OCI-M2 (cell line): ENCODE data around the gene BRMS1.
A peak's percentile ranks its signal among the peaks of the same experiment; 100 is the strongest.
"Not testable (repeated sequence)": the region's sequence is repeated elsewhere in the genome, so short reads cannot be mapped to it uniquely, and the experiment has no call there.

Experiments
- DNase-seq: peaks from one replicate; lab custom pipeline; 2025; ENCODE audit not compliant: unreplicated experiment; lab: John Stamatoyannopoulos, UW

The BRMS1 gene

DNA sequence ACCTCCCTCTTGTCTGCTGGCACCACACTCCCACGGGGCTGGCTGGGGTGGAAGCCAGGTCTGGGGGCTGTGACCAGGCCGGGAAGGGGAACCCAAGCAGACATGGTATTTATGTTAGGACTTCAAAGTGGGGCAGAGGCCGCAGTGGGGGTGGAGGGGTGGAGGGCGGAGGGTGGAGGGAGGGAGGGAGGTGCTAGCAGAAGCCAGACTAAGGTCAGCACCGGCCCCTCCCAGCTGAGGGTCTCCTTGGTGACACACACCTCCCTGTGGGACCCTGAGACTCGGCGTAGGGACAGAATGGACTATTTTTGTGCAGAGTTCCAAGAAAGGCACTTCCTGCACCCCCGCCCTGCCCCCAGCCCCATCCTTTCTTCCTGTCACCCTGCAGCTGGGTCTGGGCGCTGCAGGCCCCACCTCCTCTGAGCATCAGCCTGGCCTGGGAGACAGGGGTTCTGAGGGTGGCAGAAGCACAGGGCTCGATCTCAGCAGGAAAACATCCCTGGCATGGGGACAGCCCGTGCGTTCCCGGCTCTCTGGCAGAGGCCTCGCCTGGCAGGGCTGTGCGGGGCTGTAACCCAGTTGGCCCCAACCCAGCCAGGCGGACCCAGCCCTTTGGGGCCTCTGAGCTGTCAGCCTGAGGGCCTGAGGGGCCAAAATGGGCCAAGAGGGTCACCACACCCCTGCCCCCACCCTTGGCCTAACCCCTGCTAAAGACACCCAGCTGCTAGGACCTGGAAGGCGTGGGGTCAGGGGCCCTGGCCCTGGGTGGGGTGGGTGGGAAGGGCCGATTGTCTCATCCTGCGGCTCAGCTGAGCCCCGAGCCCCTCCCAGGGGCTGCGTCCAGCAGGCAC lies 18.4 kb downstream of the BRMS1 start:
- no peak for DNase-seq

- no peak for DNase-seq
These were observed 19.6 kb downstream of the BRMS1 start for GRCh38 chr11:66325263-66325671.

DNA sequence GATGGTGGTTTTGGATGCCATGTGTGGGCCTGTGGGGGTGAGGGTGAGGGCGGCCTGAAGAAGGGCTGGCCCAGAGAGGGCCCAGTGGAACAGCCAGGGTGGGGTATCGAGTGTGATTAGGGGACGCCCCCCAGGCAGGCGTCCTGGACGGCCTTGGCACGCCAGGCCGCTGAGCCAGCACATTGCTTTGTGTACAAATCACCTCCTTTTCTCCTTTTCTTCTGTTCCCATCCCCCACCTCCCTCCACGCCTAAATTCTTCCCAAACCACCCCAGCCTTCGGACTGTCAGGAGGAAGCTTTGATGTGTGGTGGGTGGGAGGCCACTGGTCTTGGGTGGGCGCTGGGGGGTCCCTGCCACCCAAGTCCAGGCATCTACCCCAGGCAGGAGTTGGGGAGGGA lies 20.2 kb downstream of the BRMS1 start:
- DNase-seq = no peak

GRCh38 chr11:66323684-66324083 lies 21.2 kb downstream of the BRMS1 start:
- DNase-seq = no peak

DNA sequence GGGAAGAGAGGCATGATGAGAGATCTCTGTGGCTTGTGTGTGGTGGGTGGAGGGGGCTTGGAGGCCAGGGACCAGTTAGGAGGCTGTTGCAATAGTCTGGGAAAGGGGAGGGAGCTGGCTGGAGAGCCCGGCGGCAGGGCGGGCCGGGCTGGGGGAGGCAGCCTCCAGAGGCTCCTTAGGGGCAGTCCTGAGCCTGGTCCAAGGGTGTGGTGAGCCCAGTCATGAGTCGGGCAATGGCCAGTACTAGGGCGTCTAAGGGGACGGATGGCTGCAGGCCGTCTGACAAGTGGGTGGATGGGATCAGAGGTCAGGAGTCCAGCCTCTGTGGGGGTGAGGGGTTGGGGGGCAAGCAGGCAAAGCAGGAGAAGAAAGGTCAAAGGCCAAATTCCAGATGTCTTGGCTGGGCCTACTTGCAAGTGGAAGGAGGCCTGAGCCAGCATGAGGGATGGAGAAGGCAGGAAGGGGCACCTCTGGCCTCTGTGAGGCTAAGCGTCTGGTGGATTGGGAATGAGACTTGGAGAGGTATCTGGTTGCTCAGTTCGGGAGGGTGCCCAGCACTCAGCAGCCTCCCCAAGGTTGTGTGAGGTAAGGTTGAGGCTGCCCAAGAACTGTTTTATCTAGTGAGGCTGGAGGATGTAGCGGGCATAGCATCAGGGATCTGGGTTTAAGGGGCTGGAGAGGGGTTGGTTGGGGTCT lies 22.0 kb downstream of the BRMS1 start:
- no peak for DNase-seq

DNA sequence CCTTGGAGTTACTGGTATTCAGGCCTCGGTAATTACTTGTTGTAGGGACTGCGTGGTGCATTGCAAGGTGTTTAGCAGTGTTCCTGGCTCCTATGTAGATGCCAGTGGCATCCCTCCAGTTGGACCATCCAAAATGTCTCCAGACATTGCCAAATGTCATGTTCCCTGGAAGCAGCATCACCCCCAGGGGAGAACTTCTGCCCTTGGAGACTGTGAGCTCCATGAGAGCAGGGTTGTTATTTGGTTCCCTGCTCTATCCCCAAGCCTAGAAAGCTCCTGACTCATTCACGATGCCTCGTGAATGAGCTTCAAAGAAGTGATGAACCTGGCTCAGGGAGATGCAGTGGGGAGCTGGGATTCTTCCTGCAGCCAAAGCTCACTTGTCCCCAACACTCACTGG lies 23.3 kb downstream of the BRMS1 start:
- no peak for DNase-seq

DNA sequence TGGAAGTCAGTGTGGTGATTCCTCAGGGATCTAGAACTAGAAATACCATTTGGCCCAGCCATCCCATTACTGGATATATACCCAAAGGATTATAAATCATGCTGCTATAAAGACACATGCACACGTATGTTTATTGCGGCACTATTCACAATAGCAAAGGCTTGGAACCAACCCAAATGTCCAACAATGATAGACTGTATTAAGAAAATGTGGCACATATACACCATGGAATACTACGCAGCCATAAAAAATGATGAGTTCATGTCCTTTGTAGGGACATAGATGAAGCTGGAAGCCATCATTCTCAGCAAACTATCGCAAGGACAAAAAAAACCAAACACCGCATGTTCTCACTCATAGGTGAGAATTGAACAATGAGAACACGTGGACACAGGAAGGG lies 24.2 kb downstream of the BRMS1 start:
- DNase-seq = not testable (repeated sequence)

- not testable (repeated sequence) for DNase-seq
These were observed 24.6 kb downstream of the BRMS1 start for GRCh38 chr11:66320289-66320688.

GRCh38 chr11:66318600-66318970 lies 26.3 kb downstream of the BRMS1 start:
- no peak for DNase-seq

DNA sequence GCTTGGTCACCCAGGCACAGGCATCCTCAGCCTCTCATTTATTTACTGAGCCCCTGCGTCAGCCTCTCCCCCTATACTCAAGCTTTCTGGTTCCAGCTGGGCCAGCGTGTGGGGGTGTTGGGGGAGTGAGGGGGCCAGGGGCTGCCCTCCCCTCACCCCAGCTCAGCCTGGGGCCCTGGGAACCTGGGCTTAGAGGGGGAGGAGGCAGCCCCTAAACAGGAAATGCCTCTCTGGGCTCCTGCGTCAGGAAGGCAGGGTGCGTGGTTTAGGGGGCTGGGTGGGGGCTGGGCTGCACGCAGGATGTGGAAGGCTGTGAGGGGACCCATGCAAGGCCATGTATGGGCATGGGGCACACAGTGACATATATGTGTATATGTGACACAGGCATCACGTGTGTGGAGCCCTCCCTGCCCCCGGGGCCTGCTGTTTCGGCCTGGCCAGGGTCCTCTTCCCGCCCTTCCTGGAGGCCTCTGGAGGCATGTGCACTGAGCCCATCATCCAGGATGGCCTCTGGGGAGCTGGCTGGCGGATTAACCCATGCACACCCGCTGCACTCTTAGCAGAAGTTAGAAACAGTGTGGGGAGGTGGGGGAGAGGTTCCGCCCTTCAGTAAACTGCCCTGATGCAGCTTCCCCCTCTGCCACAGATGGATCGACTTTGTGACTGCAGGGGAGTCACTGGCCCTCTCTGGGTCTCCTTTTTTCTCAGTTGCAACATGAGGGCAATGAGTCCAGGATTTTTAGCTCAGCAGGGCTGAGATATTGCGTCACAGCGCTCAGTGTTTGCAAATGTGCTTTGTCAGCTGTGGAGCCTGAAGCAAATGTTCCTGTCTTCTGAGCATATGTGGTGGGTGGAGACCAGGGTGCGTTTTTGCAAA lies 26.9 kb downstream of the BRMS1 start:
- no peak for DNase-seq

DNA sequence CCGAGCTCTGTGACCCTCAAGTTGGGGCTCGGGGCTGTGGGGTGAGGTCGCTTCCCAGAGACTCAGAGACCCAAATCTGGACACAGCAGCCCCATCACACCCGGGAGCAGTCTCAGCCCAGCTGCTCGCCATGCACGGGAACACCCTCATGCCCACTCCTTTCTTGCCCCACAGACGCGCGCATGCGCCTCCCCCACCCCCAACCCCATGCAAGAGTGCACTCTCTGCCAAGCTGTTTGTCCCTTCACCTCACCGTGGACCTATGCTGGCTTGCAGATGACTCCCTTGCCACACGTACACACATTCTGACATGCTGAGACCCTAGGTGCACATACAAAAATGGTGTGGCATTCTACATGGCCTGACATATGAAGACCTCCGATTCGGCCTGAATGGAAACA lies 27.6 kb downstream of the BRMS1 start:
- DNase-seq = no peak

DNA sequence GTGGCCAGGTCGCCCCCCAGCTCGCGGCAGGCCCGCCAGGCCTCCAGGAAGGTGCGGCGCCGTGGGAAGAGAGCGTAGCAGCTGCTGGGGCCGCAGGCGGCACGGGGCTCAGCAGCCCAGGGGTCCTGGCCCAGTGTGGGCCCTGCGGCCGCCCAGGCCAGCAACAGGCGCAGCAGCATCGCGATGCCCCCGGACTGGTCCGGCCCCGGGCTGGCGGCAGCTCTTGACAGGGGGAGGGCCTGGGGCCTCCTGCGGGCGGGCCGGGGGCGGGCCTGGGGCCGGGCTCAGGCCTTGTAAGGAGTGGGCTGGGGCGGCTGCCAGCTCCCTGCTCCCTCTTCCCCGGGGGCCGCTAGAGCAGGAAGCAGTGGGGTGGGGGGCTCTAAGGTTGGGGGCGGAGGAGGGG lies 28.1 kb downstream of the BRMS1 start, which contains the start of gene CD248:
CD248 (minus strand) TSS at position 196 of the 403 bp plus-strand sequence; CDS start at position 179, 17 bp downstream.
- no peak for DNase-seq

GRCh38 chr11:66315921-66316811 lies 28.7 kb downstream of the BRMS1 start:
- DNase-seq = no peak

DNA sequence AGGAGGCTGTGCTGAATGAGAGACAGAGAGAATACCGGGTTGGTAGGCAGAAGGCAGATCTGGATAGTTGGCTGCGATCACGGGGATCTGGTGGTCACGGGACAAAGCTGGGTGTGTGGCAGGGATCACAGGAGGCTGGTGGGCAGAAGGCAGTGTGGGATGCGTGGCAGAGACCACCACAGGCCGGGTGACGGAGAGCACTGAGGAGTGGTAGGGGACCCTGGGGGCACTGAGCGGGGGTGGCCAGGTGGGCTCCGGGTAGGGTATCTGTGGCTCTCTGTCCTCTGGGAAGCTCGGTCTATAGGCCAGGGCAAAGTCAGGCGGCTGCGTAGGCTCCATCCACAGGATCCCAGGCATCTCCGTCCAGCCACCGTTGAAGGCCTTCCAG lies 29.4 kb downstream of the BRMS1 start:
- DNase-seq = no peak

DNA sequence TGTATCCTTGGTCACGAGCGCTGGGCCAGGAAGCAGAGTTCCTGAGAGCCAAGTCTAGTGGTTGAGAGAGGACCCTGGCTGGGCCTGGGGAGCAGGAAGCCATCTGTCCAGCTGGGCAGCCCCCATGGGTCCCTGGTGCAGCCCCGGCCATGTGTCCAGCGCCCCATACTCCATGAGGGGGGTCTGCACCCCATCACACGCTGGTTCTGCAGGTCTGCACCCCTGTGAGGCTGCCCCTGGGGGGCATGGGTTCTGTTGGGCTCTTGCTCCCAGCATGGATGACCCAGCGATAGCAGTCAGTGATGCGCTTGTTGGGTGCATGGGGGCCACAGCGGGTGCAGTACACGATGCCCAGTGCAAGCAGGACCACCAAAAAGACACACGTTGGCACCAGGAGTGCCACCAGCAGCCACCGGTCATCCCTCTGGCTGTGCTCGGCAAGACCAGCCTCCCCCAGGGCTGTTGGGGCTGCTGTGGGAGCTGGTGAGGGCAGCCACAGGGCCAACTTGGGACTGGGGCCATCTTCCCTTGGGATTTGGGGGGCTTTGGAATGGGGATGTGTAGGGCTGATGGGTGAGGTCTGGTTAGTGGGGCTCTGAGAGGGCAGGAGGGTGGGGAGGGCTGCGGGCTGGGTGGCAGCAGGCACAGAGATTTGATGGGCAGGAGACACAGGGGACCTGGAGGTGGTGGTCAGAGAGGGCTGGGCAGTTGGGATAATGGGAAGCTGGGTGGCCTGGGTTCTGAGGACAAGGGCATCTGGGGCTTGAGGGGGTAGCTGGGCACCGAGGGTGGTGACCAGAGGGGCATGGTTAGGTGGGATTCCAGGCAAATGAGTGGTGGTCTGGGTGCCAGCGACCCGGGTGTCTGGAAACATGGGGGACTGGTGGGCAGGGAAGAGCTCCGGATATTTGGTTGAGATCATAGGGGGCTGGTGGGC lies 30.1 kb downstream of the BRMS1 start:
- DNase-seq = no peak

- DNase-seq = no peak
These were observed 30.8 kb downstream of the BRMS1 start for GRCh38 chr11:66314186-66314501.

DNA sequence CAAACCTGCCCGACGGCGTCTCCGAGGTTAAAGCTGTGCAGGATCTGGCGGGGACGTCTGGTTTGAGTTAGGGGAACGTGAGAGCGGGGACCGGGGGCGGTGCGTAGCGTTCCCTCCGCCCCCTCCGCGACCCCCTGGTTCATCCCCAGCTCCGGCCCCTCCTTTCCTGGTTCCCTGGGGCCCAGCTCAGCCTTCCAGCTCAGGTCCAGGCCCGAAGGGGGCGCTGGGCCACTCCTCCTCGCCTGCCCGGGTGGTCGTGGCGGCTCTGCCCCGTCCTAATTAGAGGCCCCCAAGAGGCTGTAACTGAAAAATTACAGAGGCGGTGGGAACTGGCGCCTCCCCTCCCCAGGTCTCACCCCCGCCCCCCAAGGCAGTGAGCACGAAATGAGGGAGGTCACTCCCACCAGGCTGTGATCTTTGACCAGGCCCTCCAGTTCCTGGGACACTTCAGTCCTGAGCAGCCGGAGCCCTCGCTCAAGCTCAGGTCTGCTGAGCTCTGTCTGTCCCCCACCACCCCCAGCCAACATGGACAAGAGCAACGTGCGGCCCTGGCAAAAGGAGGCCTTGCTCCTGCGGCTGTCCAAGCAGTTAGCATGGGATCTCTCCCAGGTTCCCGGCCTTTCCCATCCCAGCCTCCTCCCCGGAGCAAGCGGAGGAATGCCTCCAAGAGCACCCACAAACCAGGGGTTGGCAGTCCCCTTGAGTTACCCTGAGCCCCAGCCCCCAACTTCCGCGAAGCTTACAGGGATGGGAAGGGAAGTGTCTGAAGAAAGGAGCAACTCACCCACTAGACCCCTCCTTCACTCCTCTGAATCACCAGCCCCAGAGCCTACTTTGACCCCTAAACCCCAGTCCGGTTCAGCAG lies 31.4 kb downstream of the BRMS1 start:
- no peak for DNase-seq

- peak; percentile 66 for DNase-seq
These were observed 32.2 kb downstream of the BRMS1 start for GRCh38 chr11:66312549-66313320.
